H9 (cell line): ENCODE data around the gene ZCCHC7. TPM values are rescaled to one million over a fixed set of nuclear protein-coding genes. Genes with fewer than 3 reads are reported as not detected.

Experiments
- DNase-seq: peaks from one replicate; pipeline ENCODE4 v3.0.0-alpha.2; 2017
- H2AFZ ChIP-seq: one replicate; pipeline ENCODE4 v1.6.1; 2013; ENCODE audit warnings: mild to moderate bottlenecking, low read length, control low read depth, moderate library complexity
- H2AK5ac ChIP-seq: 2 replicates; pipeline ENCODE4 v1.6.1; 2013; ENCODE audit warnings: low read length, control low read depth, mixed read lengths; ENCODE audit not compliant: insufficient read length
- H2BK120ac ChIP-seq: one replicate; pipeline ENCODE4 v1.6.1; 2013; ENCODE audit warnings: low read depth, mild to moderate bottlenecking, low read length, control low read depth, inconsistent platforms; ENCODE audit not compliant: poor library complexity, severe bottlenecking
- H2BK12ac ChIP-seq: 2 replicates; pipeline ENCODE4 v1.6.1; 2013; ENCODE audit warnings: low read length, control low read depth, mixed read lengths, low read depth; ENCODE audit not compliant: insufficient read length
- H2BK15ac ChIP-seq: 2 replicates; pipeline ENCODE4 v1.6.1; 2013; ENCODE audit warnings: low read depth, low read length, control low read depth
- H2BK20ac ChIP-seq: one replicate; pipeline ENCODE4 v1.6.1; 2013; ENCODE audit warnings: low read depth, mild to moderate bottlenecking, low read length, control low read depth, inconsistent platforms; ENCODE audit not compliant: poor library complexity, severe bottlenecking
- H2BK5ac ChIP-seq: 2 replicates; pipeline ENCODE4 v1.6.1; 2013; ENCODE audit warnings: low read length, control low read depth, mixed read lengths; ENCODE audit not compliant: insufficient read length
- H3K14ac ChIP-seq: 2 replicates; pipeline ENCODE4 v1.6.1; 2013; ENCODE audit warnings: low read length, control low read depth; ENCODE audit not compliant: insufficient read depth
- H3K18ac ChIP-seq: 2 replicates; pipeline ENCODE4 v1.6.1; 2013; ENCODE audit warnings: low read depth, mild to moderate bottlenecking, mixed read lengths, low read length, control low read depth; ENCODE audit not compliant: insufficient read length
- H3K23ac ChIP-seq: 2 replicates; pipeline ENCODE4 v1.6.1; 2013; ENCODE audit warnings: low read length, control low read depth, mixed read lengths, low read depth; ENCODE audit not compliant: insufficient read length
- H3K23me2 ChIP-seq: 2 replicates; pipeline ENCODE4 v1.6.1; 2013; ENCODE audit warnings: low read depth, mild to moderate bottlenecking, mixed read lengths, low read length, control low read depth; ENCODE audit not compliant: insufficient read length, poor library complexity, severe bottlenecking
- H3K27ac ChIP-seq: 2 replicates; pipeline ENCODE4 v1.5.1; 2013; ENCODE audit warnings: low read length, control low read depth, mixed read lengths, low read depth; ENCODE audit not compliant: insufficient read length
- H3K27me3 ChIP-seq: 2 replicates; pipeline ENCODE4 v1.6.1; 2013; ENCODE audit warnings: low read length, control low read depth, inconsistent platforms; ENCODE audit not compliant: insufficient read depth
- H3K4ac ChIP-seq: 2 replicates; pipeline ENCODE4 v1.6.1; 2013; ENCODE audit warnings: low read depth, mild to moderate bottlenecking, control low read depth, inconsistent platforms, low read length, moderate library complexity
- H3K4me1 ChIP-seq: 2 replicates; pipeline ENCODE4 v1.6.1; 2013; ENCODE audit warnings: low read length, control low read depth, inconsistent platforms; ENCODE audit not compliant: insufficient read depth
- H3K4me2 ChIP-seq: 2 replicates; pipeline ENCODE4 v1.6.1; 2013; ENCODE audit warnings: low read length, control low read depth, mixed read lengths; ENCODE audit not compliant: insufficient read length, insufficient read depth
- H3K56ac ChIP-seq: 2 replicates; pipeline ENCODE4 v1.6.1; 2013; ENCODE audit warnings: low read depth, mild to moderate bottlenecking, mixed read lengths, low read length, control low read depth; ENCODE audit not compliant: insufficient read length
- H3K79me1 ChIP-seq: 2 replicates; pipeline ENCODE4 v1.6.1; 2013; ENCODE audit warnings: low read depth, mild to moderate bottlenecking, moderate library complexity, low read length, control low read depth, inconsistent platforms; ENCODE audit not compliant: insufficient read depth, poor library complexity, severe bottlenecking
- H3K79me2 ChIP-seq: 2 replicates; pipeline ENCODE4 v1.6.1; 2013; ENCODE audit warnings: low read length, control low read depth, inconsistent platforms; ENCODE audit not compliant: insufficient read depth
- H3K9ac ChIP-seq: 2 replicates; pipeline ENCODE4 v1.6.1; 2013; ENCODE audit warnings: low read length, control low read depth, mixed read lengths; ENCODE audit not compliant: insufficient read length; ENCODE audit errors: extremely low read depth
- H3K9me3 ChIP-seq: one replicate; pipeline ENCODE4 v1.6.1; 2013; ENCODE audit warnings: low read depth, low read length, inconsistent platforms; ENCODE audit not compliant: control insufficient read depth
- H3T11ph ChIP-seq: one replicate; pipeline ENCODE4 v1.6.1; 2013; ENCODE audit warnings: mild to moderate bottlenecking, low read length, control low read depth, inconsistent platforms
- H4K20me1 ChIP-seq: one replicate; pipeline ENCODE4 v1.6.1; 2013; ENCODE audit not compliant: control insufficient read depth, insufficient read length, insufficient read depth
- H4K5ac ChIP-seq: 2 replicates; pipeline ENCODE4 v1.6.1; 2013; ENCODE audit warnings: low read depth, mild to moderate bottlenecking, mixed read lengths, low read length, control low read depth; ENCODE audit not compliant: insufficient read length
- H4K8ac ChIP-seq: replicated peaks from 2 replicates; pipeline ENCODE4 v1.6.1; 2013; ENCODE audit warnings: low read length, control low read depth, mixed read lengths, low read depth; ENCODE audit not compliant: insufficient read length
- H4K91ac ChIP-seq: 2 replicates; pipeline ENCODE4 v1.6.1; 2013; ENCODE audit warnings: low read depth, mild to moderate bottlenecking, moderate library complexity, mixed read lengths, low read length, control low read depth; ENCODE audit not compliant: insufficient read length
- H3K27ac Mint-ChIP-seq, 3 experiments: 2 replicates in 2 of 3; 3 replicates in 1 of 3; pipeline ENCODE4 v1.8.0; 2020 to 2021; ENCODE audit warnings: mixed read lengths in 3 of 3, mild to moderate bottlenecking in 1 of 3, moderate library complexity in 1 of 3
- H3K27me3 Mint-ChIP-seq: 2 replicates; pipeline ENCODE4 v1.8.0; 2021; ENCODE audit warnings: low read depth, mild to moderate bottlenecking, moderate library complexity, mixed read lengths
- H3K36me3 Mint-ChIP-seq, 3 experiments: 2 replicates in 2 of 3; 3 replicates in 1 of 3; pipeline ENCODE4 v1.8.0; 2020 to 2021; ENCODE audit warnings: low read depth in 3 of 3, mixed read lengths in 3 of 3; ENCODE audit not compliant: insufficient read depth in 1 of 3
- H3K4me1 Mint-ChIP-seq, 2 experiments: 2 replicates each; pipeline ENCODE4 v1.8.0; 2020; ENCODE audit warnings: mixed read lengths in 2 of 2
- H3K4me3 Mint-ChIP-seq, 2 experiments: 2 replicates in 1 of 2; 3 replicates in 1 of 2; pipeline ENCODE4 v1.8.0; 2020 to 2021; ENCODE audit warnings: mild to moderate bottlenecking in 2 of 2, mixed read lengths in 2 of 2, moderate library complexity in 1 of 2
- H3K9me3 Mint-ChIP-seq, 2 experiments: 2 replicates in 1 of 2; 3 replicates in 1 of 2; pipeline ENCODE4 v1.8.0; 2020; ENCODE audit warnings: mild to moderate bottlenecking in 2 of 2, mixed read lengths in 2 of 2, moderate library complexity in 1 of 2
- WGBS: extraction: QIAGEN DNeasy Blood & Tissue Kit; methylation state at CpG from one replicate; pipeline ENCODE4 v1.1.7; 2013; ENCODE audit warnings: missing lambda C conversion rate, low lambda C conversion rate, mixed read lengths; ENCODE audit not compliant: insufficient read length; ENCODE audit errors: extremely low coverage; 5-methylcytosine and 5-hydroxymethylcytosine counted together
- total RNA-seq: library from RNA; stranded (reverse); gene quantifications from 2 replicates; pipeline ENCODE4 v1.2.1, GENCODE V29; 2021
- TF ChIP-seq, protein P1 (sequence below): fragments of 200-600 bp; sonication (generic); conservative IDR thresholded peaks from 3 replicates; pipeline ENCODE4 v1.8.0; 2021; ENCODE audit warnings: antibody characterized with exemption, mild to moderate bottlenecking

ZCCHC7 gene
- total RNA-seq, 1 experiment from 2014 or later, result 20.3 TPM

DNA sequence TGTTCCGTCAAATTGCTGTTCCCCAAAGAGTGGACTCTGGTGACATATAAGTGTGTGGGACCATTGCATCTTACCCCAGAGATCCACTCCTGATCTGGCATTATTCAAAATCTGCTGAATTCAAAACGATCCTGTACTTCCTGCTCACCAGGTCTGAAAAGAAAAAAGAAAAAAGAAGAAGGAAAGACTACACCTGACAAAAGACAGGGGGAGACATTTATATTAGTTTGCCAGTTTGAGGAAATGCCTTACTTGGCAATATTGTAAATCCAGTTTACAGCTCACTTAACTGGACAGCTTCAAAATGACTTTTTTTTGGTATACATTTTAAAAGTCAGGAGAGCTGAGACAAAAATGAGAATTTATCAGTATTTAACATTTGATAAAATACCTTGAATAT, 287.1 kb downstream of the ZCCHC7 start:
- Histone ChIP-seq H3K56ac (no peak overlapping the region), H2BK120ac (no peak overlapping the region), H3K27ac (no peak overlapping the region), H2BK12ac (no peak overlapping the region), H2AFZ (no peak overlapping the region), H4K20me1 (no peaks in the 10 kb centered on the region), H3K14ac (no peak overlapping the region), H3K23ac (no peak overlapping the region), H4K8ac (no peak overlapping the region), H4K91ac (no peak overlapping the region), H2BK5ac (no peak overlapping the region), H3K79me2 (no peaks in the 10 kb centered on the region), H3K79me1 (no peaks in the 10 kb centered on the region), H3K27me3 (no peaks in the 10 kb centered on the region), H3T11ph (no peak overlapping the region), H2BK20ac (no peak overlapping the region), H4K5ac (no peak overlapping the region), H3K9me3 (no peaks in the 10 kb centered on the region), H2AK5ac (no peak overlapping the region), H3K4ac (no peak overlapping the region), H3K4me1 (no peaks in the 10 kb centered on the region; the same call in 1 of the 2 replicates), H3K23me2 (no peaks in the 10 kb centered on the region), H2BK15ac (no peak overlapping the region), H3K4me2 (no peak overlapping the region), H3K9ac (no peak overlapping the region), H3K18ac (no peak overlapping the region)
- Mint-ChIP-seq H3K4me1 (peaks cover 14 to 27% of the 10 kb centered on the region in 2 experiments), H3K27ac (no peak overlapping the region), H3K36me3 (no peaks in the 10 kb centered on the region), H3K9me3 (no peaks in the 10 kb centered on the region), H3K4me3 (no peak overlapping the region), H3K27me3 (no peaks in the 10 kb centered on the region)
- TF ChIP-seq, protein P1, sequence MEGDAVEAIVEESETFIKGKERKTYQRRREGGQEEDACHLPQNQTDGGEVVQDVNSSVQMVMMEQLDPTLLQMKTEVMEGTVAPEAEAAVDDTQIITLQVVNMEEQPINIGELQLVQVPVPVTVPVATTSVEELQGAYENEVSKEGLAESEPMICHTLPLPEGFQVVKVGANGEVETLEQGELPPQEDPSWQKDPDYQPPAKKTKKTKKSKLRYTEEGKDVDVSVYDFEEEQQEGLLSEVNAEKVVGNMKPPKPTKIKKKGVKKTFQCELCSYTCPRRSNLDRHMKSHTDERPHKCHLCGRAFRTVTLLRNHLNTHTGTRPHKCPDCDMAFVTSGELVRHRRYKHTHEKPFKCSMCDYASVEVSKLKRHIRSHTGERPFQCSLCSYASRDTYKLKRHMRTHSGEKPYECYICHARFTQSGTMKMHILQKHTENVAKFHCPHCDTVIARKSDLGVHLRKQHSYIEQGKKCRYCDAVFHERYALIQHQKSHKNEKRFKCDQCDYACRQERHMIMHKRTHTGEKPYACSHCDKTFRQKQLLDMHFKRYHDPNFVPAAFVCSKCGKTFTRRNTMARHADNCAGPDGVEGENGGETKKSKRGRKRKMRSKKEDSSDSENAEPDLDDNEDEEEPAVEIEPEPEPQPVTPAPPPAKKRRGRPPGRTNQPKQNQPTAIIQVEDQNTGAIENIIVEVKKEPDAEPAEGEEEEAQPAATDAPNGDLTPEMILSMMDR, result peak; percentile 58
- no CpG with 5 or more reads among the region's 2 CpGs for WGBS
- no peak for DNase-seq

Other genes starting within 250 kb of the ZCCHC7 start
- 0.39 and 0.75 TPM in 2 replicates for gene PAX5, start 86.3 kb upstream of the ZCCHC7 start, total RNA-seq